NCI-H82 treated with DMSO at 0.1 percent for 48 hours (cell line): Measurements from ENCODE around the gene MAGED1.
"Not testable (repeated sequence)": the region's sequence is repeated elsewhere in the genome, so short reads cannot be mapped to it uniquely, and the experiment has no call there.

Experiments used
- DNase-seq: peaks from one replicate; lab custom pipeline; 2025; ENCODE audit not compliant: unreplicated experiment; lab: John Stamatoyannopoulos, UW

The MAGED1 gene

DNA sequence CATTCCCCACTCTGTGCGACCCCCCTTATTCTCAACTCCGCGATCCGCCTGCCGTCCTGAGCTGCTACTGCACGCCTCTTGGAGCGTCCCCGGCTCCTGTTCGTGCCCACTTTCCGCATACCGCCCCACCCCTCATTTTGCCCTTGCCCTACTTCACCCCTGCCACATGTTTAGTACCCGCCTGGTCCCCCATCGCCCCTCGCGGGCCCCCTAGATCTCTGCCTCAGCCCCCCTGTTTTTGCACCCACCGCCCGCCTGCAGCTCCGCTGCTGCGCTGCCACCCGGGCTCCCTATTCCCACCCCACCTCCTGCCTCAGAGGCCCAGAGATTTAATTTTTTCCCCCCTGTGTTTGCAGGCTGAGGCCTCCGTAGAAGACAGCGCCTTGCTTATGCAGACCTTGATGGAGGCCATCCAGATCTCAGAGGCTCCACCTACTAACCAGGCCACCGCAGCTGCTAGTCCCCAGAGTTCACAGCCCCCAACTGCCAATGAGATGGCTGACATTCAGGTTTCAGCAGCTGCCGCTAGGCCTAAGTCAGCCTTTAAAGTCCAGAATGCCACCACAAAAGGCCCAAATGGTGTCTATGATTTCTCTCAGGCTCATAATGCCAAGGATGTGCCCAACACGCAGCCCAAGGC lies 1.4 kb downstream of the MAGED1 start:
- DNase-seq = peak; percentile 3

DNA sequence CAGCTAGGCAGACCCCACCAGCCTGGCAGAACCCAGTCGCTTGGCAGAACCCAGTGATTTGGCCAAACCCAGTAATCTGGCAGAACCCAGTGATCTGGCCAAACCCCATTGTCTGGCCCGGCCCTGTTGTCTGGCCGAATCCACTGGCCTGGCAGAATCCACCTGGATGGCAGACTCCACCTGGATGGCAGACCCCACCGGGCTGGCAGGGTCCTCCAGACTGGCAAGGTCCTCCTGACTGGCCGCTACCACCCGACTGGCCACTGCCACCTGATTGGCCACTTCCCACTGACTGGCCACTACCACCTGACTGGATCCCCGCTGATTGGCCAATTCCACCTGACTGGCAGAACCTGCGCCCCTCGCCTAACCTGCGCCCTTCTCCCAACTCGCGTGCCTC lies 3.2 kb downstream of the MAGED1 start:
- no peak for DNase-seq

DNA sequence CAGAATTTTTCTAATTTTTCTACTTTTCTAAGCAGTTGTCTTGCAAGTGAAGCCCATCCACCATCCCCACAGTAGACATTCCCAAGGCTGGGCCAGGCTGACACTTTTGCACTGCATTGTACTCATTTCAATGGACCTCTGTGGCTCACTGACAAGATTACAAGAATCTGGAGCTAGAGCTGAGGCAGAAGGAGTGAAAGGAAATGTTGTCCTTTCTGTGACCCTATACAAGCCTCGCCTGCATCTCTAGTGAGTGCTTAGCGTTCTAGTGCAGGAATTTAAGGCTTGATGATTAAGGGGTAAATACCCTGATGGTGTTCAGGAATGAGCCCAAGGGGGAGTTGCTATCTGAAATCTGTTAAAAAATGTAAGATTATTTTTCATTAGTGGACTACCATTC lies 6.3 kb downstream of the MAGED1 start:
- no peak for DNase-seq

DNA sequence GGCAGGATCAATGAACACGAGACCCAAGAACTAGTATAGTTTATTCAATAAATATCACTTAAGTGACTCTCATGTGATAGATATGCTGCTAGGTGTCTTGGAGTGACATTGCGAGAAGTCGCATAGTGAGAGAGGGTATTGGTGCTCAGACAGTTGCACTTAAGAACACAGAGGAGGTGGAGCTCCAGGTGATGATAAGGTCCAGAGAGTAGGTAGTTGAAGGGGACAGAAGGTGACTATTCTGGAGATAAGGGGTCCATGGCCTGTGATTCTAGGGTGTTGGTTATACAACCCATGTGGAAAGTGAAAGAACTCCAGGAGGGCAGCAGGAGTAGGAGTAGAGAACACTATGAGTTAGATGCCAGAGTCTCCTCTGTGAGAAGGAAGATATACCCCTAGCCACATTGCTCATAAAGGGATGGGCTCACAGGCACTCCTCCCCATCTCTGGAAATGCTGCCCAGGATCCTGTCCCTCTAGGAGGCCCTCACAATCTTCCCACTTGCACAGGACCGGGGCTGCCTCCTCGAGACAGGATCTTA lies 9.2 kb downstream of the MAGED1 start:
- DNase-seq = no peak

DNA sequence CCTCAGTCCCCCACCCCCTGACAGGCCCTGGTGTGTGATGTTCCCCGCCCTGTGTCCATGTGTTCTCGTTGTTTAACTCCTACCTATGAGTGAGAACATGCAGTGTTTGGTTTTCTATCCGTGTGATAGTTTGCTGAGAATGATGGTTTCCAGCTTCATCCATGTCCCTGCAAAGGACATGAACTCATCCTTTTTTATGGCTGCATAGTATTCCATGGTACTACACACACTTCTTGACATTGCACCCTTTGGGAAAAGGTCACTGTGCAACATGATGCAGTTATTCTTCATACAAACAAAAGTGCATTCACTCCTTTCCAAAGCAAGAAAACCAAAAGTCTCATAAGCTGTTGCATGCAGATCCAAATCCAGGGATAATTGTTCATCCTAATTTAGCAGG lies 11.7 kb downstream of the MAGED1 start:
- DNase-seq = not testable (repeated sequence)

DNA sequence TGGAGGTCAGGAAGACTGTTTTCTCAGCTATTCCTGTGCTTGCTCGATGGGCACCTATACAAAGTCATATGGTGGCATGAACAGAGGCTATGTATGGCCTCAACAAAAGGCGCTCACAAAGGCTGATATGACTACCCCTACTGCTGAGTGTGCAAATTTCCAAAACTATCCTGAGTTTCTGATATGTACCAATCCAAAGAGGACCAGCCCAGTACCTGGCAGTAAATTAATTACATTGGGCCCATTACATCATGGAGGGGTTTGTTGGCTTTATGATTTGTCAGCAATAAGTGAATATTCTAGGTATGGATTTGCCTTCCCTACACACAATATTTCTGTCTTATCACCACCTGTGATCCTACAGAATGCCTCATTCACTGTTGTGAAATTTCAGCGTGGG lies 12.3 kb downstream of the MAGED1 start:
- no peak for DNase-seq

DNA sequence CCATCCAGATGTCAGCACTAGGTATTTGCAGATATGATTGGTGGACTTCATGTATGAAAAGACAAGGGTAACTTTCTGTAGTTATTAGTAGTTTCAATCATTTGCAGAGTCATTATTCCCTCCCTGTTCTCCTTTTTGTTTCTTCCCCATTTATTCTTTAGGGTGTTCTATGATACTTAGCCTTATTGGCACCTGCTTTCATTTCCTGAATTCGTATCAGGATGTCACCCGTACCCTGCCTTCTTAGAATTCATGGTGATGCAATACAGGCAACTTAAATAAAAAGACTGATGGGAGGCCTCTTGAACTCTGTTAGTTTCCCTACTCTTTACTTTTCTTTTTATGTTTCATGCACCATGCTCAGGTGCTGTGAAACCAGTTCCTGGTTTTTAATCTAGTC lies 24.2 kb downstream of the MAGED1 start:
- DNase-seq = no peak

DNA sequence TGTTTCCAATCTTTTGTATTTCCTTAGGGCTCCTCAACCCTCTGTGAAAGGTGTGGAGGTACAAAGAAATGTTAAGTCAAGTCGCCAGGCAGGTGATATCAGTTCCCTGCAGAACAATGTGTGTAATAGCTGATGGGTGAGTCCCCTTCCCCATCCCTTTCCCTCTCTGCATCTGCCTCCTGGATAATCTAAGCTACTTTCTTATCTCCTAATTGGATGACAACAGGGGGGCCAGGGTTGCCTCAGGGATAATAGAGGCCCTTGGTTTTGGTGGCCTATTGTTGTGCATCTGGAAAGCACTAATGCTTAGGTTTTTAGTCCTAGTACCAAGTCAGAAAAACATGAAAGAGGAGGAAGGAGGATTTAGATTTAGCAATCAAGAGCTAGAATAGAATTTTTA lies 29.1 kb downstream of the MAGED1 start:
- peak; percentile 92 for DNase-seq

DNA sequence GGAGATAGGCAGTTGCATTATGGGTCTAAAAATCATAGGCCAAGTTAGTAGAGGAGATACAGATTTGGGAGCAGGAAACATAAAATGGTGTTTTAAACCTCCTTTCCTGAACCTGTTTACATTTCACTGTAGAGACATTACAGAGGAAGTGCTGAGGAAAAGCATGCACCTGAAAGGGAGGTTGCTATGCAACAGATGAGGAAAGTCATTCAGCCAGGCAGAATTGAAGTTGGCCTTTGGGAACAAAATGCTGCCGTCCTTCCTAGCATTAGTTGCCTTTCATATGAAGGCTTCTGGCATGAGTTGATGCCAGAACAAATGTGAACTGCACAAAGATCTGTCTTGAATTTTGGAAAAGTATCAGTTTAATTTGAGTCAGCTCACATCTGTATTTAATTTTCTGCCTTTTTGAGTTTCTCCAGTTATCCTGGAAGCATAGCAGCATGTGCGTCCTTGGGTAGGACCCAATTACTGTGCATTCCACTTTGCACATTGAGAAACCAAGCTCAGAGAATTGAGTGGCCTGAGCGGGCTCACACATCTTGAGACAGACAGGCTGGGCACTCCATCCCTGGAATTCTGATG lies 38.2 kb downstream of the MAGED1 start:
- DNase-seq = no peak
